ENCODE results near the gene WEE1.
"Not testable (repeated sequence)": the region's sequence is repeated elsewhere in the genome, so short reads cannot be mapped to it uniquely, and the experiment has no call there.

Gene WEE1

DNA sequence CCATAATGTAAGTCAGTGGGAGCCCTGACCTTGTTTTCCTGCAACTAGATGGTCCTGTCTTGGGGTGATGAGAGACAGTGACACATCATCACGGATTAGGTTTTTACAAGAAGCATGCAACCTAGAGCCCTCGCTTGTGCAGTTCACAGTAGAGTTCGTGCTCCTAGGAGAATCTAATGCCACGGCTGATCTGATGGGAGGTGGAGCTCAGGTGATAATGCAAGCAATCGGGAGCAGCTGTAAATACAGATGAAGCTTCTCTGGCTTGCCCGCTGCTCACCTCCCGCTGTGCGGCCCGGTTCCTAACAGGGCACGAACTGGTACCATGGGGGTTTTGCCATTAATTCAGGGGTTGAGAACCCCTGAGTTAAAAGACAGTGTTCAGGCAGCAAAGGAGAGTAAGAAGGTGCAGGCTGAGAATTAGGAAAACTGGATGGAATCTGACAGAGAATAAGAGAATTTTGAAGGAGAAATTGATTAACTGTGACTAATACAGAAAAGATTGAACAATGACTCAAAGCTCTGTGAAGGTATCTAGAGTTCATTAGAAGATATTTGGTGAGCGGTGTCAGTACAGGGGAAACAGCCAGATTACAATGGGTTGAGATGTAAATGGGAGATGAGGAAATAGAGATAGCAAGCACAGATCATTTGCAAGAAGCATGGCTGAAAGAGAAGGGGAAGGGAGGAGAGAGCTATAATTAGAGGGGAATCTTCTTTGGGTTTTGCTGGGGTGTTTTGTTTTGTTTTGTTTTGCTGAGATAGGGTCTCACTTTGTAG, 21.0 kb downstream of the WEE1 start:
- no peak for DNase-seq

DNA sequence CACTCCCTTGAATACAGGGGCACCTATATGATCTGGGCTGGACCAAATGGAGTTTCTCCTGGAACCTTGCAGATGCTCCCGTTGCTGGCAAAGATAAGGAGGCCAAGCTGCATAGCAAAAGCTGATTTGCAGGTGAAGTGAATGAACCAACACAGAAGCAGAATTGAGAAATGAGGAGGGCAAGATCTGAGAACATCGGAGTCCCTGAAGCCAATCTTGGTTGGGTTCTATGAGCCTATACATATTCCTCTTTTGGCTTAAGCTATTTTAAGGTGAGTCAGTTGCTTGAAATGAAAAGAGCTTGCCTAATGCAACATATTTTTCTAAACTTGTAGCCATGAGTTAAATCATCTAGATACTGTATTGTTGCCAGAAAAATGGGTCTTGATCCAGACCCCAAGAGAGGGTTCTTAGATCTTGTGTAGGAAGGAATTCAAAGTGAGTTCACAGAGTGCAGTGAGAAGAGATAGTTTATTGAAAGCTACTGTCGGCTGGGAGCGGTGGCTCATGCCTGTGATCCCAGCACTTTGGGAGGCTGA, 23.5 kb downstream of the WEE1 start:
- no peak for DNase-seq

DNA sequence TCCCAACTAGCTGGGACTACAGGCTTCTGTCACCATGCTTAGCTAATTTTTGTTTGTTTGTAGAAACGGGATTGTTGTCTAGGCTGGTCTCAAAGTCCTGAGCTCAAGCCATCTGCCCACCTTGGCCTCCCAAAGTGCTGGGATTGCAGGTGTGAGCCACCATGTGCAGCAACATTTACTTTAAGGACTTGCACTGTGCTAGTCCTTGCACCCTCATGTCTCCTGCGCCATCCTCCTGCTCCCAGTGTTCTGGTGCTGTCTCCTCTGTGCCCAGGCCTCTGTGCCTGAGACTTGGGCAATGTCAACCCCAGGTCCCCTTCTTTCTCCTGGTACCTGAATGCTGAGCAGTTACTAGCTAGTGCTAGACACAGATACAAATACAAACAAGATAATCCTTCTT, 26.7 kb downstream of the WEE1 start:
- DNase-seq, result no peak

DNA sequence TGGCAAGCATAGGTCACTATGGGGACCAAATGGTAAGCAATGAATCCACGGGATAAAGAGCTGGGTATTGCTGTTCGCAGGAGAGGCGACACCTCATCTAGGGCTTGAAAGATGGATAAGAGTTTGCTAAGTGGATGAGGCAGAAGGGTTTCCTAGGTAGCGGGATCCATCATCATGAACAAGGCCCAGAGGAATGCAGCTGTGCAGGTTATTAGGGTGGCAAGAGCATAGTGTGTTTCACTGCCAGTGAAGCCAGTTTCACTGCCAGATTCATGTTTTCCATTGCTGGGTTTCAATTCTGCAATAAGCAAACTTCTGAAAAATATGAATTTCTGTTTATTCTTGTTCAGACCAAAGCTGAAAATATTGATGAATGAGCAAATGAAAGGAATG, 27.2 kb downstream of the WEE1 start:
- DNase-seq, result no peak

DNA sequence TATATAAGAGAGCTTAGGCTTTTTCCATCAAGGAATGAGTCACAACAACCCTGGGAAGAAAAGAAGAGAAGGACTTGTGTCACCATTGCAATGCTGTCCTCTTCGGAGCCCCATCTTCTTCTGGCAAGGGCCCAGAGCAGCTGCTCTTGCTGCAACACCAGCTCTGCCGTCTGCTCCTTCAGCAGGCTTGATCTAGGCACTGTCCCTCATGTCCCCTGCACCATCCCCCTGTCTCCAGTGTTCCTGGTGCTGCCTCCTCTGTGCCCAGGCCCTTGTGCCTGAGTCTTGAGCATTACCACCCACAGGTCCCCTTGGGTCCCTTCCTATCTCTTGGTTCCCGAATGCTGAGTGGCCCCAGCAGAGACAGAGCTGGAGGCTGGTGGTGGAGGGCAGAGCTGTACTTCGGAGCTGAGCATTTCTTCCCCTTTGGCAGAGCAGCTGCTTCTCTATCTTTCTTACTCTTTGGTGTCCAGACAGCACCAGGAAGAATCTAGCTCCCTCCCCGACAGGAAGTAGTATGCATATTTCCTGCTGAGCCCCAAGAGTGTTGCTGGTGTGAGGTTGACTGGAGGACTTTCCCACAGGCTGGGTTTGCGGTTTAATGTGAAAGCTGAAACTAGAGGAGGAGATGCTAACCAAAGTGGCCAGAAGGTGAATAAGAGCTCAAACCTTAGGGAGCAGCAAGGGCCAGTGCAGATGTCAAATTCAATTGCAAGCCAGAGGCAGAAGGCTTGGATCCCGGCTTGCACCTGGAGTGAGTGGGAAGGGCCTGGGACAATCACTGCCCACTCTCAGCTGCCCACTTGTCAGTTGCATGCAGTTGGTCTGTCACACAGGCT, 27.8 kb downstream of the WEE1 start:
- no peak for DNase-seq

DNA sequence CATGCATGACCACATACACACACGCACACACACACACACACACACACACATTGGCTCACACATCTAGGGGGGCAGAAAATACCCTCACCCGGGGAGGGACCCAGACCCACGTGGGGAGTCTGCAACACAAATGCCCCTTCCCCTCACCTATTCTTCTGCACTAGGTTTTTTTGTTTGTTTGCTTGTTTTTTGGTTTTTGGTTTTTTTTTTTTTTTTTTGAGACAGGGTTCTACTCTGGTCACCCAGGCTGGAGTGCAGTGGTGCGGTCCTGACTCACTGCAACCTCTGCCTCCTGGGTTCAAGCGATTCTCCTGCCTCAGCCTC, 28.4 kb downstream of the WEE1 start:
- DNase-seq, result no peak

DNA sequence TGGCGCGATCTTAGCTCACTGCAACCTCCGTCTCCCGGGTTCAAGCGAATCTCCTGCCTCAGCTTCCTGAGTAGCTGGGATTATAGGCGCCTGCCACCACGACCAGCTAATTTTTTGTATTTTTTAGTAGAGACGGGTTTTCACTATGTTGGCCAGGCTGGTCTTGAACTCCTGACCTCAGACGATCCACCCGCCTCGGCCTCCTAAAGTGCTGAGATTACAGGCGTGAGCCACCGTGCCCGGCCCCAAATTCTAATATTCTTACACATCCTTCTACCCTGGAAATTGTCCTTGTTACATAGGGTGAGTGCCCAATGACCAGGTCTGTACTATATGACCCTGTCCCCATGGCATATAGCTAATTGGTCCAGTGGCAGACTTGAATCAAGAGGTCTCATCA, 29.7 kb downstream of the WEE1 start:
- not testable (repeated sequence) for DNase-seq

DNA sequence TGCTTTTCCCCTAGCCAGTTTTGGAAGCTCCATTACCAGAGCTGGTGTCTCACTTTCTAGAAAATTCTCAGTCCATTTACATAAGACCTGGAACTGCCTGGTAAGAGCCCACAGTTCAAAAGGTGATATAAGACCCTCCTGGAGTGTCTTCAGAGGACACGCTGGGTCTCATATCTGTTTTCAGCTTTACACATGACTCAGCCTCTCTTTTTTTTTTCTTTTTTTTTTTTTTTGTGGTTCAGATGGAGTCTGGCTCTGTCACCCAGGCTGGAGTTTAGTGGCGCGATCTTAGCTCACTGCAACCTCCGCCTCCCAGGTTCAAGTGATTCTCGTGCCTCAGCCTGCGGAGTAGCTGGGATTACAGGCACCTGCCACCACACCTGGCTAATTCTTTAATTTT, 30.7 kb downstream of the WEE1 start:
- no peak for DNase-seq

DNA sequence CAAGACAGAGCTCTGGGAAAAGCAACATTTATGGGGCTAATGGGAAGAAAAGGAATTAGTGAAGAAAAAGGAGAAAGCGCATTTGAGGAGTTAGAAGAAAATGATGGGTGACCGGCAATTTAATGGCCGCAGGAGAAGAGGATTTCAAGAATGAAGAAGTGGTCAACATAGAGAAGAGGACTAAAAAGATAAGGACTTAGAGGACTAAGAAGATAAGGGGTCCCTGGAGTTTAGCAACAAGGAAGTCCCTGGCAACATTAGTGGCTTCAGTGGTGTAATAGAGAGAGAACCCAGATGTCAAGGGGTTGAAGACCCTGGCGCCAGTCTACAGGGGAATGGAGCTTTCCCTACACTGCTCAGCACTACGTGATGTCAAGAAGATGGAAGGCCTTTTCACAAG, 32.3 kb downstream of the WEE1 start:
- DNase-seq, result no peak

DNA sequence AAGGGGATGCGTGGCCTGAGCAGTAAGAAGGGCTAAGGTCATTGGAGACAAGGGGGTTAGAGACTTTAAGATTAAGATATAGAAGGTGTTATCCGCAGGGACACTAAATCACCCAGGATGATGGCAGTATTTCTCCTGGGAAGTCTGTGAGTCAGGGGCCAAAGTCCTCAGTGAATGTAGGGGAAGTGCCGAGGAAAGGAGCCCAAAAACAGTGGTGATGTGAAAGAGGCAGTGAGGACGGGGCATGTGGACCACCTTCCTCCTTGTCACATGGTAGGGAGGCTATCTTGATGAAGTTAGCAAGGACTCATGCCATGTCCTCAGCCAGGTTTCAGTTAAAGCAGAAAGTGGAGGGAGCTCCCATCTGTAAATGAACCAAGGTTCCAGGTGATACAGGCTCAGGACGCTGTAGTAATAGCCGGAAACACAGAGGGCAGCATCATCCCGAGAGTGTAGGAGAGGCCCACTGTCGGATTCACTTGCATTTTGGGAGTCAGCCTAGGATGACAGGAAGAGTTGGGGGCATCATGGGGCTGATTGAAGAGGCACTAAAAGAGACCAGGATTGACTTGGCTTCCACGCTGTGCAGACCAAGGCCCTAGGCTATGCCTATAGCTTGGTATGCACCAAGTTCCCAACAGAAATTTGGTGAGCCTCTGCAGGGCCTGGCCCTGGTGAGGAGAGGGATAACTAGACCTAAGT, 33.5 kb downstream of the WEE1 start:
- DNase-seq, result no peak

DNA sequence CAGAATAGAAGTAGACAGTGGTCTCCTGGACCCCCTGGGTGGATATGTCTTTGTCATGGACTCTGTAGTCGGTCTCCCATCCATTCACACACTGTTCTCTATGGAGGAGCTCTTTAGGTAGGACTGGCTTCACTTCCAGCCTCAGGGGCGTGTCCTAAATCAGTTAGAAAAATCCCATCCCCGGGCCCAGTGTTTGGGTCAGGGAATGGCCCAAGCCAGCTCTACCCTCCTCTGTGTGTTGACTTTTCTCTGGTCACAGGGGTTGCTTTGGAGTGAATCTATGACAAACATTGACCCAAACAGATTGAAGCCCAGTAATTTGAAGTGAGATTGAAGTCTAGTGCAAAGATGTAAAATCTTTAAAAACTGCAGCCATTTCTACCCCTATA, 34.0 kb downstream of the WEE1 start:
- DNase-seq, result no peak

DNA sequence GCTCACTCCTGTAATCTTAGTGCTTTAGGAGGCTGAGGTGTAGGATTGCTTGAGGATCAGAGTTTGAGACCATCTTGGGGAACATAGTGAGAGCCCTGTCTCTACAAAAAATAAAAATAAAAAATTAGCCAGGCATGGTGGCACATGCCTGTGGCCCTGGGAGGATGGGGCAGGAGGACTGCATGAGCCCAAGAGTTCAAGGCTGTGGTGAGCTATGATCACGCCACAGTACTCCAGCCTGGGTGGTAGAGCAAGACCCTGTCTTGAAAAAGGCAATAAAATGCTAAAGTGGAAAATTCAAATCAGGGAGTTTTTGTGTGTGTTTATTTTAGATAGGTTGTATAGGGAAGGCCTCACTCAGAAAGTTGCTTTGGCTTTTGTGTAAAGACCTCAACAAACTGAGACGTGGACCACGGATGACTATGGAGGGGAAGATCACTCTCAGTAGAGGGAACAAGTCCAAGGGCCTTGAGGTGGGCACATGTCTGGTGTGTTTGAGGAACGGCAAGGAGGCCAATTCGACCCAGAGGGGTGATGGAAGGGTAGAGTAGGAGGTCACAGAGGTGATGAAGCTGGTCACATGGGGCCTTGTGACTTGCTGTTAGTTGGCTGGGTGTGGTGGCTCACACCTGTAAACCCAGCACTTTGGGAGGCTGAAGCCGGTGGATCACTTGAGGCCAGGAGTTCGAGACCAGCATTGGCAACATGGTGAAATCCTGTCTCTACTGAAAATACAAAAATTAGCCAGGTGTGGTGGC, 35.7 kb downstream of the WEE1 start:
- DNase-seq, result no peak

DNA sequence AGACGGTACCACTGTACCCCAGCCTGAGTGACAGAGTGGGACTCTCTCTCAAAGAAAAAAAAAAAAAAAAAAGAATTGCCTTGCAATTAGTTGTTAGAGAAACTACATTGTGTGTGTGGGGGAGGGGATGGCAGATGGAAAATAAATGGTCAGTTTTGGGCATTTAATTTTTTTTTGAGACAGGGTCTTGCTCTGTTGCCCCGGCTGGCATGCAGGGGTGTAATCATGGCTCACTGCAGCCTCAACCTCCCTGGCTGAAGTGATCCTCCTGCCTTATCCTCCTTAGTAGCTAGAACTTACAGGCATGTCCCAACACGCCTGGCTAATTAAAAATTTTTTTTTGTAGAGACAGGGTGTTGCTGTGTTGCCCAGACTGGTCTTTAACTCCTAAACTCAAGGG, 36.4 kb downstream of the WEE1 start:
- DNase-seq, result no peak

DNA sequence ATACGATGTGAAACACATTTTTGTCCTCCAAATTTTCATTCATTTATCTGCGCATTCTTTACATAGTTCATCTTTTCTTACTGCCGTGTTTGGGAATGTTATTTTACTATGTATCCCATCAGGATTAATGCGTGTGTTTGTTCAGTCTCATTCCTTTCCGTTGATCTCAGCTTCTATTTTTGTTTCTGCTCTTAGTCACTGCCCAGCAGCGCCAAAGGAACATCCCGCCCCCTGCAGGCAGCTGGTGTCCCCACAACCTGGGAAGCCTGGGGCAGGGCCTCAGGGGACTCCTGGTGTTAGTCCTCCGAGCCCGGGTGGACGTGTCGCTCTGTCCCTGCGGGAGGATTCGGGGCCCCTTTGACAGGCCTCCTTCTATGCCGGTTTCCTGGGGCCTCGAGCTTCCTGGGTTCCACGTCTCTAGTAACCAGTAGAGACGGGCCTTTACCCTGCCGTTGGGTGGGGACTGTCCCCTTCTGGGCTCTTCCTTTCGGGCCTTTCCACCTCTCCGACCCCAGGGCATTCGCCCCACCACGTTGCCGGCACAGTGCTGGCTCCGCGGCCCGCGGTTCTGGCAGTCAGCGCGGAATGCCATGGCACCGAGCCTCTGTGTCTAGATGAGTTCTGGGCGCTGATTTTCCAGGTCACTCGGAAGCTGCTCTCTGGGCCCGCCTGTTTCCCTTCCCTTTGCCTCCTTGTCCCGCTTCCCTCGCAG, 39.8 kb downstream of the WEE1 start:
- peak; percentile 96 for DNase-seq

DNA sequence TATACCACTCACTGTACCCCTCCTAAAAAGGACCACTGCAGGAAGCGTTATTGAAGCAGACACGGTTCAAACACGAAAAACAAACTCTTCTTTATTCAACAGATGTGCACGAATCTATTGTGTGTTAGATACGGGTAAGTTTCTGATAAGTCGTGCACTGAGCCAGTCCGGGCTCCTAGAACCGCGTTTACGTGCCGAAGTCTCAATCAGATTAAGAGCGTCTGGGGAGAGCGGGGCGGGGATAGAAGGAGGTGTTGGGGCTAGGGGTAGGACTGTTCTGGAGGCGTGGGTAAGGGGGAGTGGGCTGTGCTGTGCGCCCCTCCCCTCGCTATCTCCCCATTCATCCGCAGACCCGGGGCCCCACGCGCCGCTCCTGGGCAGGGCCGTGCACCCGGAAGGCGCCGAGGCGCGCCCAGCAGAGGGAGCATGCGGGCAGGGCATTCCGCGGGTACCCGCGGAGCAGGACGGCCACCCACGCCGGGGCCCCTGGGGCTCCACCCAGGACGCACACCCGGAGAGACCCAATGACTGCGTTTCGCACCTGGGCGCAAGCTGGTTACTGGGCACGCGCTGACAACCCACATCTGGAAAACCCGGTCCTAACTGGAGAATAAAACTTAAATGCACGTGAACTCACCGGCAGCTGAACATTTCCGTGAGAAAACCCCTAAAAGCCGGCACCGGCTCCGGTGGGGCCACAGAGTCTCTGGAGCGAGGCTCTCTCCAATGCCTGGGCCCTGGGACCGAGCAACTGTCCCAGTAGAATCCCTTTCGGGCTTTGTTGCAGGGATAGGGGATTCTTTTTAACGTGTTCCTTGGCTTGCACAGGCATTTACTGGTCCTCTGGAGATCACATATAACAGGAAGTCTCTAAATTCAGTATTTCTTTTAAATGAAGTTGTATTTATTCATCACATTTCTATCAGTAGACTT, 40.6 kb downstream of the WEE1 start:
- DNase-seq, result peak; percentile 90

DNA sequence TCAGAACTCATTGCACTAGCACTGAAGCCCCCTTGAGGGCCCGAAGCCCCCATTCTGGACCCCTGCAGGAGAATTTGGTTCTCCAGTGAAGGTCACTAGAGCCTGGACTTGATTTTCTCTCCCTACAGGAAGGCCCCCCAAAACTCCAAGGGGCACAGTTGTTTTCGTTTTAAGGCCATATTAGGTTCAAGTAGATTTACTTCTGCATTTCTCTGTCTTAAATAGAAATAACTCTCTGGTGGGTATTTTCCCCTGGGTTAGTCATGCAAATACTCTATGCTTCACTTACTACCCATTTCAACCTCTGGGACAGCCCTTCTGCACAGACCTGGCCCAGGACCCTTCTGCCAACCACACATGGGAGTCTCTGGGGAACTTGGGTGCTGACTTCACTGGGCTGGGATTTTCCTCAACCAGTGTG, 41.6 kb downstream of the WEE1 start:
- no peak for DNase-seq

DNA sequence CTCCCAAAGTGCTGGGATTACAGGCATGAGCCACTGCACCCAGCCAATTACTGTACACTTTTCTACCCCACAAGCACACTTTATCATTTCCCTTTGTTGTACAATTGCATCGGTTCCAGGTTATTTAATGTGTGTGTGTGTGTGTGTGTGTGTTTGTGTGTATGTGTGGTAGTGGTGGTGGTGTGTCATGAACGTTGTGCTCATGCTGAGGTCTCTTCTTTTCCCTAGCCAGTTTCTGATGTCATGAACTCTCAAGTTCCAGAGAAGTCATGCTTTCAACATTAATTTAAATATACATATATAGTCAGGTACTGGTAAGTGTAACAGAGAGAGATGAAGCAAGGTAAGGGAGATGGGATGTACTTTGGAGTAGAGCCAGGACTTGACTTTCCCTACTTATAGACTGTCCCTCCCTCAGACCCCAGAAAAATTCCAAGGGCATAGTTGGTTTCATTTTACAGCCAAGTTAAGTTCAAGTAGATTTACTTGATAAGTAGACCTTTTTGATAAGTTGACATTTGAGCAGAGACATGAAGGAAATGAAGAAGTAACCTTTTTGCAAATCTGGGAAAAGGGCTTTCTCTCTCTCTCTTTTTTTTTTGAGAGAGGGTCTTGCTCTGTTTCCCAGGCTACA, 42.7 kb downstream of the WEE1 start:
- DNase-seq, result no peak

DNA sequence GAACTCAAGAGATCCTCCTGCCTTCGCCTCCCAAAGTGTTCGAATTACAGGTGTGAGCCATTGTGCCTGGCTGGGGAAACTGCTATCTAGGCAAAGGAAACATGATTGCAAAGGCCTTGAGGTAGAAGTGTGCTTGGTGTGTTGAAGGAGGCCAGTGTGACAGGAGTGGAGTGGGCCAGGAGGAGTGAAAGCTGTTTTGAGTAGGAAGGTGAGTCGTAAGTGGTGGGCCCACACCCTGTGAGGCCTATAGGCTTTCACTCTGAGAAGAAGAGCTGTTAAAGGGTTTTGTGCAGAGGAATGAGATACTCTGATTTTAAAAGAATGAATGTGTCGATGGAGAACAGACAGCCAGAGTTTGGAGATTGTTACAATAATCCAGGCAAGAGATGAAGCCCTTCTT, 43.4 kb downstream of the WEE1 start:
- DNase-seq, result no peak

DNA sequence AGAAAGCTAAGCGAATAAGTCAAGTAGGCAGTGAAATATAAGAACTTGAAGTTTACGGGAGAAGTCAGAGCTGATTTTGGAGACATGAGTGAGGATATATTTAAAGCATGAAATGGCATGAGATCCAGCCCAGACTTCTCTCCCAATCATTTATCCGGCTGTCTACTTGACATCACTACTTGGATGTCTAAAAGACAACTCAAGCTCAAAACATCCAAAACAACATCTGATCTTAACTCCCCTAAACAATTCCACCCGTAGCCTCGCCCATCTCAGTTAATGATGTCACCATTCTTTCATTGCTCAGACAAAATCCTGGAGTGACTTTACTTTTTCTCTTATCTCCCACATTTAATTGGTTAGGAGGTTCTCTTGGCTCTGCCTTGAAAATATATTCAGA, 44.5 kb downstream of the WEE1 start:
- DNase-seq, result no peak

DNA sequence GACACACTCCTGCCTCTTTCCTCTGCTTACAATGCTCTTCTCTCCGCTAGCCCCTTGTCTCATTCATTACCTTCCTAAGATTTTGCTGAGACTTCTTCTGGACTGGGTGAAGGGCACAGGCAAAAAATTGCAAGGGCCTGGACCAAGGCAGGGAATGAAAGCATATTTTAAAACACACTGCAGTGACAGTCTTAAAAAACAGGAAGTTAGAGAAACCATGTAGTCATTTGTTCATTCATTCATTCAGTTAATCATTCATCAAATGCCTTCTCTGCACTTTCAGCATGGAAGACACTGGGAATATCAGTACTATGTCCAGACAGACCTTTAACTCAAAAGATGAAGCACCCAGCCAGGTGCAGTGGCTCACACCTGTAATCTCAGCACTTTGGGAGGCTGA, 45.5 kb downstream of the WEE1 start:
- DNase-seq, result no peak

All from right kidney (tissue), 1 donor.